GM08714 (cell line): ENCODE measurements around the gene ATF6B.

Source experiments
- H3K4me3 ChIP-seq: fragments of 200-500 bp; sonication (Bioruptor generic); 2 replicates; pipeline ENCODE4 v1.5.1; 2014; ENCODE audit warnings: mild to moderate bottlenecking, low read length, inconsistent platforms
- ZNF274 ChIP-seq: IDR thresholded peaks from 2 replicates; pipeline ENCODE4 v1.6.1; 2012; ENCODE audit warnings: mild to moderate bottlenecking, low read depth, low read length

ATF6B gene

GRCh38 chr6:32089082-32089828 is 38.8 kb downstream of the ATF6B start:
- no peak for TF ChIP-seq ZNF274
- H3K4me3 ChIP-seq, result no peak overlapping the region

- no peak overlapping the region for H3K4me3 ChIP-seq
- no peak for TF ChIP-seq ZNF274
These were observed 39.5 kb downstream of the ATF6B start for GRCh38 chr6:32088487-32089049.

GRCh38 chr6:32087574-32088486 is 40.2 kb downstream of the ATF6B start:
- TF ChIP-seq ZNF274, result no peak
- H3K4me3 ChIP-seq, result no peak overlapping the region

- no peak for TF ChIP-seq ZNF274
- H3K4me3 ChIP-seq, result no peak overlapping the region
These were observed 41.1 kb downstream of the ATF6B start for GRCh38 chr6:32086661-32087573.

GRCh38 chr6:32085759-32086459 is 42.1 kb downstream of the ATF6B start:
- TF ChIP-seq ZNF274, result no peak
- no peak overlapping the region for H3K4me3 ChIP-seq

- TF ChIP-seq ZNF274, result no peak
These were observed 43.3 kb downstream of the ATF6B start for GRCh38 chr6:32084780-32085179.

GRCh38 chr6:32083812-32084768 is 44.0 kb downstream of the ATF6B start:
- H3K4me3 ChIP-seq, result no peak overlapping the region
- no peak for TF ChIP-seq ZNF274

More at GRCh38 chr6:32084780-32085179, 43.3 kb downstream of the ATF6B start:
- H3K4me3 ChIP-seq, result no peak overlapping the region

- no peak for TF ChIP-seq ZNF274
- no peak overlapping the region for H3K4me3 ChIP-seq
These were observed 45.1 kb downstream of the ATF6B start for GRCh38 chr6:32082935-32083334.

- H3K4me3 ChIP-seq, result no peak overlapping the region
- no peak for TF ChIP-seq ZNF274
These were observed 45.6 kb downstream of the ATF6B start for GRCh38 chr6:32082478-32082877.

- H3K4me3 ChIP-seq, result no peak overlapping the region
- no peak for TF ChIP-seq ZNF274
These were observed 46.7 kb downstream of the ATF6B start for GRCh38 chr6:32081168-32081990.

- no peak for TF ChIP-seq ZNF274
These were observed 48.3 kb downstream of the ATF6B start for GRCh38 chr6:32079566-32080290.

More at GRCh38 chr6:32079566-32080290, 48.3 kb downstream of the ATF6B start:
- H3K4me3 ChIP-seq, result no peak overlapping the region
